Loucy (cell line): ENCODE results near the gene GJC1.

ENCODE experiments used
- EZH2phosphoT487 ChIP-seq: fragments of 200-600 bp; IDR thresholded peaks from 2 replicates; pipeline ENCODE4 v1.6.1; 2018; ENCODE audit warnings: antibody characterized with exemption, mild to moderate bottlenecking, moderate library complexity, borderline replicate concordance
- TF ChIP-seq, protein P1 (sequence below): fragments of 200-600 bp; sonication (generic); conservative IDR thresholded peaks from 2 replicates; pipeline ENCODE4 v1.5.1; 2014; ENCODE audit warnings: mild to moderate bottlenecking, antibody characterized with exemption, low read length

DNA sequence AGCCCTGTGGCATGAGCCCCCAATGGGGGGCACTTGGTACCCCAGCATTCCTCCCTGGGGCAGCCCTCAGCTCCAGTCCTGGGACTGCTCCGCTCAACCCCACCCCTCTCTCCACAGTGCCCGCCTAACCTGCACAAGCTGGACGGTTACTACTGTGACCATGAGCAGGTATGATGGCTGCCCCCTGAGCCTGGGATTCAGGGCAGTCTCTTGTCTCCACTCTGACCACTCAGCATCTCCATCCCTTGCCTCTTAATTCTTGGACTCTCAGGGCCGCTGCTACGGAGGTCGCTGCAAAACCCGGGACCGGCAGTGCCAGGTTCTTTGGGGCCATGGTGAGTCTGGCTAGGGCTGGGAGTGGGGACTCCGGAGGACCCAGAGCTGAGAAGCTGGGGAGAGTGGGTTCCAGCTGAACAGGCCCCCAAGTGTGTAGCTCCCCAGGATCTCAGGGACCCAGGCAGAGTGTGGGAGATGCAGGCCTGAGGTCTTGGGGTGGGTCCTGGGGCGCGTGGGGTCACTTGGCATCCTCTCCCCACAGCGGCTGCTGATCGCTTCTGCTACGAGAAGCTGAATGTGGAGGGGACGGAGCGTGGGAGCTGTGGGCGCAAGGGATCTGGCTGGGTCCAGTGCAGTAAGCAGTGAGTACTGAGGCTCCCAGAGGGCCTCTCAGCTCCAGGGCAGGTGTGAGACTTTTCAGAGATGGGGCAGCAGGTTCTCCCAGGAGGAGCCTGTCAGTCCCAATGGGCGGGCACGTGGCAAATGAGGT lies 53.3 kb downstream of the GJC1 start:
- no peak for TF ChIP-seq EZH2phosphoT487
- TF ChIP-seq, protein P1, sequence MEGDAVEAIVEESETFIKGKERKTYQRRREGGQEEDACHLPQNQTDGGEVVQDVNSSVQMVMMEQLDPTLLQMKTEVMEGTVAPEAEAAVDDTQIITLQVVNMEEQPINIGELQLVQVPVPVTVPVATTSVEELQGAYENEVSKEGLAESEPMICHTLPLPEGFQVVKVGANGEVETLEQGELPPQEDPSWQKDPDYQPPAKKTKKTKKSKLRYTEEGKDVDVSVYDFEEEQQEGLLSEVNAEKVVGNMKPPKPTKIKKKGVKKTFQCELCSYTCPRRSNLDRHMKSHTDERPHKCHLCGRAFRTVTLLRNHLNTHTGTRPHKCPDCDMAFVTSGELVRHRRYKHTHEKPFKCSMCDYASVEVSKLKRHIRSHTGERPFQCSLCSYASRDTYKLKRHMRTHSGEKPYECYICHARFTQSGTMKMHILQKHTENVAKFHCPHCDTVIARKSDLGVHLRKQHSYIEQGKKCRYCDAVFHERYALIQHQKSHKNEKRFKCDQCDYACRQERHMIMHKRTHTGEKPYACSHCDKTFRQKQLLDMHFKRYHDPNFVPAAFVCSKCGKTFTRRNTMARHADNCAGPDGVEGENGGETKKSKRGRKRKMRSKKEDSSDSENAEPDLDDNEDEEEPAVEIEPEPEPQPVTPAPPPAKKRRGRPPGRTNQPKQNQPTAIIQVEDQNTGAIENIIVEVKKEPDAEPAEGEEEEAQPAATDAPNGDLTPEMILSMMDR, result no peak
